ENCODE results near the gene TAMM41.
"Not testable (repeated sequence)": the region's sequence is repeated elsewhere in the genome, so short reads cannot be mapped to it uniquely, and the experiment has no call there.

TAMM41 gene

GRCh38 chr3:11846281-11847266 lies at the start of gene TAMM41:
Gene TAMM41 (minus strand): TSS chr3:11846885. CDS start chr3:11846636, 249 bp downstream.
- Histone ChIP-seq H3K9ac (ENCODE audit: low read depth in 1 of 2, low read length in 2 of 2) (peak within 1 kb of the TSS; percentile 88 to 99), H3K27me3 (ENCODE audit: control insufficient read depth in 1 of 2, insufficient read depth in 2 of 2, low read length in 2 of 2) (no peaks in the 10 kb centered on the region), H3K9me3 (ENCODE audit: control insufficient read depth in 1 of 2, low read length in 2 of 2) (no peaks in the 10 kb centered on the region), H3K4me3 (ENCODE audit: low read depth in 1 of 2, low read length in 2 of 2) (peak within 1 kb of the TSS; percentile 98 to 99), H3K36me3 (ENCODE audit: control insufficient read depth in 1 of 2, insufficient read depth in 2 of 2, low read length in 2 of 2) (peaks cover 10 to 22% of the 10 kb centered on the region in 2 donors), H3K27ac (ENCODE audit: low read depth, low read length) (peak within 1 kb of the TSS; percentile 62), H3K4me1 (ENCODE audit: control insufficient read depth in 1 of 2, insufficient read depth in 2 of 2, low read length in 2 of 2) (peaks cover 14 to 21% of the 10 kb centered on the region in 2 donors)

GRCh38 chr3:11878837-11879236 lies 32.2 kb upstream of the TAMM41 start:
- no peaks in the 10 kb centered on the region for H3K4me1 ChIP-seq (ENCODE audit: control insufficient read depth in 1 of 2, insufficient read depth in 2 of 2, low read length in 2 of 2)
- H3K36me3 ChIP-seq (ENCODE audit: control insufficient read depth in 1 of 2, insufficient read depth in 2 of 2, low read length in 2 of 2), result no peaks in the 10 kb centered on the region
- H3K27me3 ChIP-seq (ENCODE audit: control insufficient read depth in 1 of 2, insufficient read depth in 2 of 2, low read length in 2 of 2), result no peaks in the 10 kb centered on the region
- H3K27ac ChIP-seq (ENCODE audit: low read depth, low read length), result no peak overlapping the region
- no peak overlapping the region for H3K4me3 ChIP-seq (ENCODE audit: low read depth in 1 of 2, low read length in 2 of 2)
- H3K9ac ChIP-seq (ENCODE audit: low read depth in 1 of 2, low read length in 2 of 2), result no peak overlapping the region
- H3K9me3 ChIP-seq (ENCODE audit: control insufficient read depth in 1 of 2, low read length in 2 of 2), result no peaks in the 10 kb centered on the region

- H3K9ac ChIP-seq (ENCODE audit: low read depth in 1 of 2, low read length in 2 of 2); H3K9me3 ChIP-seq (ENCODE audit: control insufficient read depth in 1 of 2, low read length in 2 of 2); H3K4me3 ChIP-seq (ENCODE audit: low read depth in 1 of 2, low read length in 2 of 2); H3K4me1 ChIP-seq (ENCODE audit: control insufficient read depth in 1 of 2, insufficient read depth in 2 of 2, low read length in 2 of 2); H3K36me3 ChIP-seq (ENCODE audit: control insufficient read depth in 1 of 2, insufficient read depth in 2 of 2, low read length in 2 of 2); H3K27ac ChIP-seq (ENCODE audit: low read depth, low read length); H3K27me3 ChIP-seq (ENCODE audit: control insufficient read depth in 1 of 2, insufficient read depth in 2 of 2, low read length in 2 of 2): not testable (repeated sequence)
Observed at GRCh38 chr3:11874707-11875106, 28.0 kb upstream of the TAMM41 start.

GRCh38 chr3:11863739-11864138 lies 17.1 kb upstream of the TAMM41 start:
- H3K4me3 ChIP-seq (ENCODE audit: low read depth in 1 of 2, low read length in 2 of 2); H3K27me3 ChIP-seq (ENCODE audit: control insufficient read depth in 1 of 2, insufficient read depth in 2 of 2, low read length in 2 of 2); H3K9me3 ChIP-seq (ENCODE audit: control insufficient read depth in 1 of 2, low read length in 2 of 2); H3K9ac ChIP-seq (ENCODE audit: low read depth in 1 of 2, low read length in 2 of 2); H3K27ac ChIP-seq (ENCODE audit: low read depth, low read length); H3K36me3 ChIP-seq (ENCODE audit: control insufficient read depth in 1 of 2, insufficient read depth in 2 of 2, low read length in 2 of 2); H3K4me1 ChIP-seq (ENCODE audit: control insufficient read depth in 1 of 2, insufficient read depth in 2 of 2, low read length in 2 of 2): not testable (repeated sequence)

- H3K4me1 ChIP-seq (ENCODE audit: control insufficient read depth in 1 of 2, insufficient read depth in 2 of 2, low read length in 2 of 2); H3K4me3 ChIP-seq (ENCODE audit: low read depth in 1 of 2, low read length in 2 of 2); H3K27me3 ChIP-seq (ENCODE audit: control insufficient read depth in 1 of 2, insufficient read depth in 2 of 2, low read length in 2 of 2); H3K9ac ChIP-seq (ENCODE audit: low read depth in 1 of 2, low read length in 2 of 2); H3K36me3 ChIP-seq (ENCODE audit: control insufficient read depth in 1 of 2, insufficient read depth in 2 of 2, low read length in 2 of 2); H3K27ac ChIP-seq (ENCODE audit: low read depth, low read length); H3K9me3 ChIP-seq (ENCODE audit: control insufficient read depth in 1 of 2, low read length in 2 of 2): not testable (repeated sequence)
Observed at GRCh38 chr3:11862584-11862983, 15.9 kb upstream of the TAMM41 start.

GRCh38 chr3:11862145-11862544 lies 15.5 kb upstream of the TAMM41 start:
- H3K4me1 ChIP-seq (ENCODE audit: control insufficient read depth in 1 of 2, insufficient read depth in 2 of 2, low read length in 2 of 2); H3K9ac ChIP-seq (ENCODE audit: low read depth in 1 of 2, low read length in 2 of 2); H3K36me3 ChIP-seq (ENCODE audit: control insufficient read depth in 1 of 2, insufficient read depth in 2 of 2, low read length in 2 of 2); H3K27me3 ChIP-seq (ENCODE audit: control insufficient read depth in 1 of 2, insufficient read depth in 2 of 2, low read length in 2 of 2); H3K27ac ChIP-seq (ENCODE audit: low read depth, low read length); H3K9me3 ChIP-seq (ENCODE audit: control insufficient read depth in 1 of 2, low read length in 2 of 2); H3K4me3 ChIP-seq (ENCODE audit: low read depth in 1 of 2, low read length in 2 of 2): not testable (repeated sequence)

- not testable (repeated sequence) for H3K9ac ChIP-seq (ENCODE audit: low read depth in 1 of 2, low read length in 2 of 2); H3K36me3 ChIP-seq (ENCODE audit: control insufficient read depth in 1 of 2, insufficient read depth in 2 of 2, low read length in 2 of 2); H3K4me3 ChIP-seq (ENCODE audit: low read depth in 1 of 2, low read length in 2 of 2); H3K27ac ChIP-seq (ENCODE audit: low read depth, low read length); H3K27me3 ChIP-seq (ENCODE audit: control insufficient read depth in 1 of 2, insufficient read depth in 2 of 2, low read length in 2 of 2); H3K4me1 ChIP-seq (ENCODE audit: control insufficient read depth in 1 of 2, insufficient read depth in 2 of 2, low read length in 2 of 2); H3K9me3 ChIP-seq (ENCODE audit: control insufficient read depth in 1 of 2, low read length in 2 of 2)
Observed at GRCh38 chr3:11860213-11860612, 13.5 kb upstream of the TAMM41 start.

- H3K27me3 ChIP-seq (ENCODE audit: control insufficient read depth in 1 of 2, insufficient read depth in 2 of 2, low read length in 2 of 2), result peaks cover 0 to 8% of the 10 kb centered on the region in 2 donors
- H3K36me3 ChIP-seq (ENCODE audit: control insufficient read depth in 1 of 2, insufficient read depth in 2 of 2, low read length in 2 of 2), result no peaks in the 10 kb centered on the region
- no peak overlapping the region for H3K4me3 ChIP-seq (ENCODE audit: low read depth in 1 of 2, low read length in 2 of 2)
- no peaks in the 10 kb centered on the region for H3K4me1 ChIP-seq (ENCODE audit: control insufficient read depth in 1 of 2, insufficient read depth in 2 of 2, low read length in 2 of 2)
- no peak overlapping the region for H3K9ac ChIP-seq (ENCODE audit: low read depth in 1 of 2, low read length in 2 of 2)
- H3K9me3 ChIP-seq (ENCODE audit: control insufficient read depth in 1 of 2, low read length in 2 of 2), result no peaks in the 10 kb centered on the region
- no peak overlapping the region for H3K27ac ChIP-seq (ENCODE audit: low read depth, low read length)
Observed at GRCh38 chr3:11853450-11853849, 6.8 kb upstream of the TAMM41 start.

- Histone ChIP-seq H3K27me3 (ENCODE audit: control insufficient read depth in 1 of 2, insufficient read depth in 2 of 2, low read length in 2 of 2) (peaks cover 0 to 8% of the 10 kb centered on the region in 2 donors), H3K4me1 (ENCODE audit: control insufficient read depth in 1 of 2, insufficient read depth in 2 of 2, low read length in 2 of 2) (peaks cover 14 to 16% of the 10 kb centered on the region in 2 donors), H3K27ac (ENCODE audit: low read depth, low read length) (no peak overlapping the region), H3K36me3 (ENCODE audit: control insufficient read depth in 1 of 2, insufficient read depth in 2 of 2, low read length in 2 of 2) (no peaks in the 10 kb centered on the region), H3K9ac (ENCODE audit: low read depth in 1 of 2, low read length in 2 of 2) (no peak overlapping the region), H3K4me3 (ENCODE audit: low read depth in 1 of 2, low read length in 2 of 2) (no peak overlapping the region), H3K9me3 (ENCODE audit: control insufficient read depth in 1 of 2, low read length in 2 of 2) (no peaks in the 10 kb centered on the region)
Observed at GRCh38 chr3:11850003-11850402, 3.3 kb upstream of the TAMM41 start.

GRCh38 chr3:11847607-11848006 lies 922 bp upstream of the TAMM41 start:
- H3K9ac ChIP-seq (ENCODE audit: low read depth in 1 of 2, low read length in 2 of 2), result peak overlapping the region in 1 of 2 donors; percentile 88
- peaks cover 7 to 13% of the 10 kb centered on the region in 2 donors for H3K36me3 ChIP-seq (ENCODE audit: control insufficient read depth in 1 of 2, insufficient read depth in 2 of 2, low read length in 2 of 2)
- peaks cover 14 to 21% of the 10 kb centered on the region in 2 donors for H3K4me1 ChIP-seq (ENCODE audit: control insufficient read depth in 1 of 2, insufficient read depth in 2 of 2, low read length in 2 of 2)
- H3K27ac ChIP-seq (ENCODE audit: low read depth, low read length), result no peak overlapping the region
- H3K27me3 ChIP-seq (ENCODE audit: control insufficient read depth in 1 of 2, insufficient read depth in 2 of 2, low read length in 2 of 2), result no peaks in the 10 kb centered on the region
- H3K9me3 ChIP-seq (ENCODE audit: control insufficient read depth in 1 of 2, low read length in 2 of 2), result no peaks in the 10 kb centered on the region
- peak overlapping the region in 1 of 2 donors; percentile 98 for H3K4me3 ChIP-seq (ENCODE audit: low read depth in 1 of 2, low read length in 2 of 2)

Data from duodenal mucosa (tissue), 2 donors.